IPS-11a (cell line): ENCODE data around the gene MRPL21.

Experiments
- H3K4me3 ChIP-seq: one replicate; pipeline ENCODE4 v1.5.1; 2013; ENCODE audit warnings: low read depth, low read length, control low read depth

MRPL21 gene

GRCh38 chr11:68935516-68936357 is 32.1 kb upstream of the MRPL21 start:
- no peak overlapping the region for H3K4me3 ChIP-seq

GRCh38 chr11:68935066-68935465 is 31.4 kb upstream of the MRPL21 start:
- no peak overlapping the region for H3K4me3 ChIP-seq

- H3K4me3 ChIP-seq: no peak overlapping the region
These were observed 31.0 kb upstream of the MRPL21 start for GRCh38 chr11:68934666-68935065.

GRCh38 chr11:68934321-68934645 is 30.7 kb upstream of the MRPL21 start:
- H3K4me3 ChIP-seq: no peak overlapping the region

- H3K4me3 ChIP-seq: no peak overlapping the region
These were observed 30.1 kb upstream of the MRPL21 start for GRCh38 chr11:68933605-68934320.

GRCh38 chr11:68932933-68933577 is 29.4 kb upstream of the MRPL21 start:
- no peak overlapping the region for H3K4me3 ChIP-seq

- H3K4me3 ChIP-seq: no peak overlapping the region
These were observed 28.7 kb upstream of the MRPL21 start for GRCh38 chr11:68932358-68932757.

- no peak overlapping the region for H3K4me3 ChIP-seq
These were observed 28.3 kb upstream of the MRPL21 start for GRCh38 chr11:68931911-68932310.

GRCh38 chr11:68930991-68931855 is 27.6 kb upstream of the MRPL21 start:
- H3K4me3 ChIP-seq: no peak overlapping the region

- H3K4me3 ChIP-seq: no peak overlapping the region
These were observed 26.3 kb upstream of the MRPL21 start for GRCh38 chr11:68929706-68930570.

GRCh38 chr11:68929135-68929534 is 25.5 kb upstream of the MRPL21 start:
- no peak overlapping the region for H3K4me3 ChIP-seq

GRCh38 chr11:68928136-68928880 is 24.7 kb upstream of the MRPL21 start:
- H3K4me3 ChIP-seq: no peak overlapping the region

GRCh38 chr11:68927280-68928135 is 23.9 kb upstream of the MRPL21 start:
- H3K4me3 ChIP-seq: no peak overlapping the region

- H3K4me3 ChIP-seq: no peak overlapping the region
These were observed 22.0 kb upstream of the MRPL21 start for GRCh38 chr11:68925611-68926010.

GRCh38 chr11:68924073-68924925 is 20.7 kb upstream of the MRPL21 start:
- no peak overlapping the region for H3K4me3 ChIP-seq

GRCh38 chr11:68923614-68924013 is 20.0 kb upstream of the MRPL21 start:
- H3K4me3 ChIP-seq: no peak overlapping the region

- no peak overlapping the region for H3K4me3 ChIP-seq
These were observed 12.8 kb upstream of the MRPL21 start for GRCh38 chr11:68916439-68916838.
